Activated CD4-positive, alpha-beta T cell treated with anti-CD3 and anti-CD28 coated beads, Interleukin-2, amount 10 ng/mL, durations not matched to agents 7 days and 5 days (primary cell): ENCODE measurements around the gene CAPN12. TPM values are rescaled to one million over a fixed set of nuclear protein-coding genes. Genes with fewer than 3 reads are reported as not detected.

Experiments used
- CTCF ChIA-PET: fragments of 350-600 bp; sonication (Branson Sonifier 250); formaldehyde crosslinking; loops from one replicate; lab custom pipeline; 2021; ENCODE audit warnings: antibody characterized with exemption; lab: Charles Lee
- POLR2A ChIA-PET: fragments of 350-600 bp; sonication (Branson Sonifier 250); formaldehyde crosslinking; loops from one replicate; lab custom pipeline; 2021; ENCODE audit warnings: antibody characterized with exemption; lab: Charles Lee
- DNase-seq: peaks from one replicate; pipeline ENCODE4 v3.0.0-alpha.2; 2020
- H3K27ac Mint-ChIP-seq: one replicate; pipeline ENCODE4 v1.8.0; 2021; ENCODE audit warnings: mild to moderate bottlenecking, moderate library complexity, mixed read lengths
- H3K27me3 Mint-ChIP-seq: one replicate; pipeline ENCODE4 v1.8.0; 2021; ENCODE audit warnings: mixed read lengths
- H3K36me3 Mint-ChIP-seq: one replicate; pipeline ENCODE4 v1.8.0; 2021; ENCODE audit warnings: low read depth, mixed read lengths
- H3K4me1 Mint-ChIP-seq: one replicate; pipeline ENCODE4 v1.8.0; 2021; ENCODE audit warnings: mixed read lengths
- H3K4me3 Mint-ChIP-seq: one replicate; pipeline ENCODE4 v1.8.0; 2021; ENCODE audit warnings: mild to moderate bottlenecking, moderate library complexity, mixed read lengths
- H3K9me3 Mint-ChIP-seq: one replicate; pipeline ENCODE4 v1.8.0; 2021; ENCODE audit warnings: mixed read lengths
- total RNA-seq, 2 experiments: library from RNA; stranded (reverse); gene quantifications; one replicate each; pipeline ENCODE4 v1.2.3, GENCODE V29; 2021

Gene CAPN12
- total RNA-seq, 2 experiments from 2014 or later = 3.5 to 3.7 TPM

- peaks cover 17% of the 10 kb centered on the region for H3K36me3 Mint-ChIP-seq
- H3K27me3 Mint-ChIP-seq = no peaks in the 10 kb centered on the region
- DNase-seq = no peak
- ChIA-PET POLR2A (no interaction called here), CTCF (no interaction called here)
- no peaks in the 10 kb centered on the region for H3K9me3 Mint-ChIP-seq
- H3K27ac Mint-ChIP-seq = peak overlapping the region; percentile 41
- peaks cover 45% of the 10 kb centered on the region for H3K4me1 Mint-ChIP-seq
- H3K4me3 Mint-ChIP-seq = no peak overlapping the region
Measured at GRCh38 chr19:38698225-38699026, 45.8 kb downstream of the CAPN12 start.

- peaks cover 17% of the 10 kb centered on the region for H3K36me3 Mint-ChIP-seq
- CTCF ChIA-PET = no interaction called here
- DNase-seq = no peak
- peaks cover 53% of the 10 kb centered on the region for H3K4me1 Mint-ChIP-seq
- H3K9me3 Mint-ChIP-seq = no peaks in the 10 kb centered on the region
- POLR2A ChIA-PET = no interaction called here
- no peak overlapping the region for H3K4me3 Mint-ChIP-seq
- H3K27me3 Mint-ChIP-seq = no peaks in the 10 kb centered on the region
- no peak overlapping the region for H3K27ac Mint-ChIP-seq
Measured at GRCh38 chr19:38697641-38698071, 46.6 kb downstream of the CAPN12 start.

- DNase-seq = no peak
- POLR2A ChIA-PET = no interaction called here
- Mint-ChIP-seq H3K27ac (no peak overlapping the region), H3K4me1 (peaks cover 57% of the 10 kb centered on the region), H3K4me3 (no peak overlapping the region), H3K36me3 (peaks cover 17% of the 10 kb centered on the region), H3K9me3 (no peaks in the 10 kb centered on the region), H3K27me3 (no peaks in the 10 kb centered on the region)
- CTCF ChIA-PET = no interaction called here
Measured at GRCh38 chr19:38697197-38697596, 47.1 kb downstream of the CAPN12 start.

- peaks cover 20% of the 10 kb centered on the region for H3K36me3 Mint-ChIP-seq
- CTCF ChIA-PET = no interaction called here
- H3K4me1 Mint-ChIP-seq = peaks cover 62% of the 10 kb centered on the region
- no peaks in the 10 kb centered on the region for H3K9me3 Mint-ChIP-seq
- POLR2A ChIA-PET = no interaction called here
- H3K4me3 Mint-ChIP-seq = no peak overlapping the region
- DNase-seq = no peak
- no peak overlapping the region for H3K27ac Mint-ChIP-seq
- no peaks in the 10 kb centered on the region for H3K27me3 Mint-ChIP-seq
Measured at GRCh38 chr19:38696729-38697055, 47.6 kb downstream of the CAPN12 start.

GRCh38 chr19:38695832-38696728, 48.2 kb downstream of the CAPN12 start:
- Mint-ChIP-seq H3K4me1 (peaks cover 67% of the 10 kb centered on the region), H3K36me3 (peaks cover 20% of the 10 kb centered on the region), H3K9me3 (no peaks in the 10 kb centered on the region), H3K27ac (no peak overlapping the region), H3K27me3 (no peaks in the 10 kb centered on the region), H3K4me3 (no peak overlapping the region)
- no peak for DNase-seq
- CTCF ChIA-PET = interaction anchor here (1.0 to 1.4 kb wide), 2 partner anchors 9 to 15 kb away, joined by 3 to 4 read pairs; no protein-coding TSS in a partner anchor
- POLR2A ChIA-PET = no interaction called here

GRCh38 chr19:38695317-38695683, 49.0 kb downstream of the CAPN12 start:
- Mint-ChIP-seq H3K4me3 (no peak overlapping the region), H3K27ac (peak overlapping the region; percentile 41), H3K4me1 (peaks cover 72% of the 10 kb centered on the region), H3K36me3 (peaks cover 14% of the 10 kb centered on the region), H3K27me3 (no peaks in the 10 kb centered on the region), H3K9me3 (no peaks in the 10 kb centered on the region)
- POLR2A ChIA-PET = no interaction called here
- no peak for DNase-seq
- CTCF ChIA-PET = interaction anchor here (1.0 to 1.4 kb wide), 2 partner anchors 10 to 14 kb away, joined by 3 to 4 read pairs; no protein-coding TSS in a partner anchor

- CTCF ChIA-PET = interaction anchor here (0.6 to 1.6 kb wide), 8 partner anchors 10 to 291 kb away, joined by 3 to 4 read pairs (median 3); partner anchors contain the start of genes ACTN4 and FAM98C
- peaks cover 79% of the 10 kb centered on the region for H3K4me1 Mint-ChIP-seq
Measured at GRCh38 chr19:38693380-38694223, 50.7 kb downstream of the CAPN12 start.

GRCh38 chr19:38692458-38693379, 51.6 kb downstream of the CAPN12 start:
- peaks cover 75% of the 10 kb centered on the region for H3K4me1 Mint-ChIP-seq
- DNase-seq = no peak
- peaks cover 19% of the 10 kb centered on the region for H3K36me3 Mint-ChIP-seq
- H3K27ac Mint-ChIP-seq = peak overlapping the region; percentile 70
- CTCF ChIA-PET = interaction anchor here (1.0 to 1.6 kb wide), 3 partner anchors 11 to 290 kb away, joined by 3 to 4 read pairs (median 3); partner anchors contain the start of genes ACTN4 and FAM98C
- POLR2A ChIA-PET = no interaction called here
- H3K27me3 Mint-ChIP-seq = no peaks in the 10 kb centered on the region
- peak overlapping the region; percentile 32 for H3K4me3 Mint-ChIP-seq
- H3K9me3 Mint-ChIP-seq = no peaks in the 10 kb centered on the region

More at GRCh38 chr19:38693380-38694223, 50.7 kb downstream of the CAPN12 start:
- peak; percentile 41 for DNase-seq
- Mint-ChIP-seq H3K36me3 (peaks cover 19% of the 10 kb centered on the region), H3K27ac (peak overlapping the region; percentile 70), H3K4me3 (peak overlapping the region; percentile 32), H3K9me3 (no peaks in the 10 kb centered on the region), H3K27me3 (no peaks in the 10 kb centered on the region)
- POLR2A ChIA-PET = no interaction called here

GRCh38 chr19:38691938-38692457, 52.3 kb downstream of the CAPN12 start:
- Mint-ChIP-seq H3K4me1 (peaks cover 81% of the 10 kb centered on the region), H3K9me3 (no peaks in the 10 kb centered on the region), H3K4me3 (no peak overlapping the region), H3K27me3 (no peaks in the 10 kb centered on the region), H3K27ac (peak overlapping the region; percentile 17), H3K36me3 (peaks cover 19% of the 10 kb centered on the region)
- CTCF ChIA-PET = no interaction called here
- POLR2A ChIA-PET = no interaction called here
- no peak for DNase-seq

- no peaks in the 10 kb centered on the region for H3K27me3 Mint-ChIP-seq
- peaks cover 21% of the 10 kb centered on the region for H3K36me3 Mint-ChIP-seq
- CTCF ChIA-PET = interaction anchor here (0.8 to 1.4 kb wide), 3 partner anchors 40 to 288 kb away, joined by 3 to 4 read pairs (median 4); partner anchors contain the start of gene FAM98C
- no peak overlapping the region for H3K27ac Mint-ChIP-seq
- DNase-seq = no peak
- H3K9me3 Mint-ChIP-seq = no peaks in the 10 kb centered on the region
- no peak overlapping the region for H3K4me3 Mint-ChIP-seq
- POLR2A ChIA-PET = no interaction called here
- H3K4me1 Mint-ChIP-seq = peaks cover 85% of the 10 kb centered on the region
Measured at GRCh38 chr19:38690832-38691231, 53.4 kb downstream of the CAPN12 start.

GRCh38 chr19:38690146-38690545, 54.1 kb downstream of the CAPN12 start:
- Mint-ChIP-seq H3K9me3 (no peaks in the 10 kb centered on the region), H3K4me3 (no peak overlapping the region), H3K27me3 (no peaks in the 10 kb centered on the region), H3K36me3 (peaks cover 19% of the 10 kb centered on the region), H3K27ac (no peak overlapping the region), H3K4me1 (peaks cover 85% of the 10 kb centered on the region)
- ChIA-PET POLR2A (no interaction called here), CTCF (interaction anchor here (0.8 to 1.4 kb wide), 4 partner anchors 9 to 287 kb away, joined by 4 read pairs; partner anchors contain the start of genes FAM98C, MRPS12 and SARS2)
- no peak for DNase-seq
